SU-DHL-6 (cell line): Measurements from ENCODE around the gene HACD4.

Experiments
- CTCF ChIP-seq: fragments of 200-600 bp; sonication (generic); IDR thresholded peaks from one replicate; pipeline ENCODE4 v1.5.1; 2017; ENCODE audit warnings: antibody characterized with exemption, mild to moderate bottlenecking, low read length, moderate library complexity; ENCODE audit not compliant: insufficient read depth, poor library complexity, severe bottlenecking
- EZH2phosphoT487 ChIP-seq: fragments of 200-600 bp; sonication (generic), shearing (Covaris generic); conservative IDR thresholded peaks from 2 replicates; pipeline ENCODE4 v1.6.1; 2018; ENCODE audit warnings: mild to moderate bottlenecking, antibody characterized with exemption, low read length, moderate library complexity, mixed read lengths

GRCh38 chr9:21027295-21027694 is 4.1 kb downstream of the HACD4 start:
- no peak for TF ChIP-seq CTCF
- no peak for TF ChIP-seq EZH2phosphoT487
